Measurements from ENCODE around the gene SP3. TPM values are rescaled to one million over a fixed set of nuclear protein-coding genes. Genes with fewer than 3 reads are reported as not detected.
A peak's percentile ranks its signal among the peaks of the same experiment; 100 is the strongest.

SP3 gene
- total RNA-seq, 1 experiment from 2014 or later: 80.2 TPM

- in situ Hi-C loops (cut with HindIII; ENCODE audit: low pct_unique_long_range_greater_than_20kb, low sequenced_read_pairs) (no loop called here), intact Hi-C loops (cut with micrococcal nuclease; ENCODE audit: unreplicated experiment) (no loop called here)
- DNase-seq (ENCODE audit: low read depth, low spot score) (no peak), ATAC-seq (0 out of 2 replicates have a peak, but pooled peaks have one; percentile 12)
- Histone ChIP-seq H3K9me3 (ENCODE audit: control insufficient read depth, insufficient read depth, low read depth, low read length) (no peaks in the 10 kb centered on the region), H3K27me3 (ENCODE audit: control insufficient read depth, insufficient read depth, low read length) (no peaks in the 10 kb centered on the region), H3K4me1 (ENCODE audit: control insufficient read depth, insufficient read depth, low read length) (no peaks in the 10 kb centered on the region), H3K36me3 (ENCODE audit: control insufficient read depth, insufficient read depth, low read length) (no peaks in the 10 kb centered on the region), H3K27ac (ENCODE audit: low read length) (no peak overlapping the region), H3K4me3 (ENCODE audit: low read depth in 2 of 2, low read length in 2 of 2) (no peak overlapping the region)
- ChIA-PET POLR2A (no interaction called here), CTCF (no interaction called here)
- no TSS peak for BruUV-seq (replicated peaks)
- no peak for TF ChIP-seq POLR2AphosphoS5 (IDR thresholded peaks at IDR 0.05; ENCODE audit: low read depth, low read length)
- no peak for TF ChIP-seq TCF7L2 (IDR thresholded peaks at IDR 0.05; ENCODE audit: low read depth, low read length)
- no peak for TF ChIP-seq SIN3A (IDR thresholded peaks at IDR 0.05; ENCODE audit: borderline replicate concordance, insufficient read depth, low read depth, low read length)
- TF ChIP-seq CTCF (IDR thresholded peaks at IDR 0.05): no peak
- TF ChIP-seq REST (IDR thresholded peaks at IDR 0.05; ENCODE audit: insufficient read depth in 1 of 2, low read depth in 2 of 2, low read length in 1 of 2): no peak
These were observed 7.0 kb upstream of the SP3 start for GRCh38 chr2:173972165-173972564.

GRCh38 chr2:173970516-173970924, 5.3 kb upstream of the SP3 start:
- intact Hi-C loops (cut with micrococcal nuclease; ENCODE audit: unreplicated experiment) (no loop called here), in situ Hi-C loops (cut with HindIII; ENCODE audit: low pct_unique_long_range_greater_than_20kb, low sequenced_read_pairs) (no loop called here)
- CTCF ChIA-PET: interaction anchor here (0.8 kb wide), 1 partner anchor 35 kb away, joined by 5 read pairs; no protein-coding TSS in a partner anchor
- H3K4me1 ChIP-seq (ENCODE audit: control insufficient read depth, insufficient read depth, low read length): peaks cover 9% of the 10 kb centered on the region
- TF ChIP-seq REST (IDR thresholded peaks at IDR 0.05; ENCODE audit: insufficient read depth in 1 of 2, low read depth in 2 of 2, low read length in 1 of 2): no peak
- no peak for TF ChIP-seq POLR2AphosphoS5 (IDR thresholded peaks at IDR 0.05; ENCODE audit: low read depth, low read length)
- TF ChIP-seq SIN3A (IDR thresholded peaks at IDR 0.05; ENCODE audit: borderline replicate concordance, insufficient read depth, low read depth, low read length): no peak
- TF ChIP-seq TCF7L2 (IDR thresholded peaks at IDR 0.05; ENCODE audit: low read depth, low read length): no peak
- TF ChIP-seq CTCF (IDR thresholded peaks at IDR 0.05): no peak
- no peak overlapping the region for H3K27ac ChIP-seq (ENCODE audit: low read length)
- no peaks in the 10 kb centered on the region for H3K27me3 ChIP-seq (ENCODE audit: control insufficient read depth, insufficient read depth, low read length)
- H3K4me3 ChIP-seq (ENCODE audit: low read depth in 2 of 2, low read length in 2 of 2): no peak overlapping the region
- H3K36me3 ChIP-seq (ENCODE audit: control insufficient read depth, insufficient read depth, low read length): no peaks in the 10 kb centered on the region; the same call in 1 of the 2 replicates
- no peak for ATAC-seq
- H3K9me3 ChIP-seq (ENCODE audit: control insufficient read depth, insufficient read depth, low read depth, low read length): no peaks in the 10 kb centered on the region
- POLR2A ChIA-PET: interaction anchor here (0.7 kb wide), 2 partner anchors 139 to 522 kb away, joined by 3 to 5 read pairs; no protein-coding TSS in a partner anchor
- no TSS peak for BruUV-seq (replicated peaks)
- DNase-seq (ENCODE audit: low read depth, low spot score): no peak

Measured in Panc1 (cell line).